Body of pancreas (tissue), 4 donors: ENCODE data around the gene TINCR. TPM values are rescaled to one million over a fixed set of nuclear protein-coding genes. Genes with fewer than 3 reads are reported as not detected.
A peak's percentile ranks its signal among the peaks of the same experiment; 100 is the strongest.

Experiments
- ATAC-seq: fragments of 150-250 bp; one replicate; pipeline ENCODE4 v1.9.1; 2016
- DNase-seq, 4 donors: peaks; one replicate each; pipeline ENCODE4 v3.0.0-alpha.2; 2019
- H3K27ac ChIP-seq, 4 donors: fragments of 200-600 bp; sonication (generic); 1 replicate in 3 of 4; 2 replicates in 1 of 4; pipeline versions ENCODE4 v1.5.1 to v1.6.1; 2016 to 2019; ENCODE audit warnings: mild to moderate bottlenecking in 1 of 4, mixed read lengths in 1 of 4, moderate library complexity in 1 of 4
- H3K27me3 ChIP-seq, 2 donors: fragments of 200-600 bp; sonication (generic); one replicate each; pipeline ENCODE4 v1.6.0; 2016; ENCODE audit warnings: mild to moderate bottlenecking in 1 of 2
- H3K36me3 ChIP-seq, 2 donors: fragments of 200-600 bp; sonication (generic); replicated peaks in 1 of 2; 2 replicates each; pipeline ENCODE4 v1.5.1; 2016; ENCODE audit warnings: low read depth in 2 of 2; ENCODE audit not compliant: insufficient read depth in 1 of 2
- H3K4me1 ChIP-seq: fragments of 200-600 bp; sonication (generic); one replicate; pipeline ENCODE4 v1.6.0; 2016
- H3K4me3 ChIP-seq, 2 donors: fragments of 200-600 bp; sonication (generic); 1 replicate in 1 of 2; 2 replicates in 1 of 2; pipeline ENCODE4 v1.5.1; 2016 to 2019
- H3K9me3 ChIP-seq, 3 donors: fragments of 200-600 bp; sonication (generic); 1 replicate in 2 of 3; 2 replicates in 1 of 3; pipeline ENCODE4 v1.5.1; 2016
- CTCF ChIP-seq, 7 experiments: fragments of 450-650 bp in 4 of 7; fragments of 200-600 bp in 3 of 7; sonication (generic) in 3 of 7; IDR thresholded peaks; one replicate each; pipeline ENCODE4 v1.5.1; 2016 to 2019; ENCODE audit warnings: antibody characterized with exemption in 7 of 7
- POLR2A ChIP-seq, 3 donors: fragments of 450-650 bp; IDR thresholded peaks; one replicate each; pipeline ENCODE4 v1.6.1; 2016; ENCODE audit warnings: antibody characterized with exemption in 3 of 3, mild to moderate bottlenecking in 2 of 3
- WGBS, 2 donors: methylation state at CpG; one replicate each; pipeline ENCODE4 v1.1.5; 2017; 5-methylcytosine and 5-hydroxymethylcytosine counted together
- intact Hi-C: fragments of 100-400 bp; cut with DNase I; formaldehyde crosslinking; loops from one replicate; pipeline ENCODE4 v1.15.1; 2023
- total RNA-seq, 2 donors: library from RNA; depleted of rRNA; stranded (reverse); fragments of >200 nt; gene quantifications; one replicate each; pipeline ENCODE4 v1.1.0, GENCODE V29; 2016

The TINCR gene
- total RNA-seq, 2 donors from 2014 or later: 0.52 TPM; not detected in 1

DNA sequence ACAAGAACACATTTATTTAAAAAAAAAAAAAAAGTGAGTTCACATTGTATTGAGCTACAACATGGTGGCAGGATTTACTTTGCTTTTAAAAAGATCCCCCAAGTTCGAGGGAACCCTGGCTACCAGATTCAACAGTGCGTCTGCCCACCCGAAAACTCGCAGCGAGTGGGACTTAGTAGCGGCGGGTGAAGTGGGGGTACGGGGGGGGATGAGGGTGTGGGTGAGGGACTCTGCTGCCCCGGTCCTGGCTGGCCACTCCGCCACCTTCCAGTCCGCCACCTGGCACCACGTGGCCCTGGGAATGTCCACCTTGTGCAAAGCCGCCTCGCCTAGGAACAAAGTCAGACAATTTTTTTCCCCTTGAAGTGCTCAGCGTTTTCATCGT is 19.3 kb upstream of the TINCR start:
- Histone ChIP-seq H3K4me1 (peaks cover 10% of the 10 kb centered on the region), H3K27ac (no peak overlapping the region), H3K9me3 (no peaks in the 10 kb centered on the region), H3K4me3 (no peak overlapping the region), H3K36me3 (peaks cover 4 to 31% of the 10 kb centered on the region in 2 donors), H3K27me3 (no peaks in the 10 kb centered on the region)
- TF ChIP-seq POLR2A (IDR thresholded peaks at IDR 0.05): no peak
- no peak for TF ChIP-seq CTCF (IDR thresholded peaks at IDR 0.05)
- DNase-seq (no peak), ATAC-seq (no peak)
- intact Hi-C loops: loop anchor here (10.0 kb wide), 1 partner anchor 542 kb away; no protein-coding TSS in a partner anchor
- 87 to 92% methylated on average over 16 of the region's 16 CpGs for WGBS, 2 donors

- peaks cover 2 to 28% of the 10 kb centered on the region in 2 donors for H3K36me3 ChIP-seq
- peak overlapping the region in 2 of 4 donors; percentile 66 to 69 for H3K27ac ChIP-seq
- intact Hi-C loops: loop anchor here (10.0 kb wide), 1 partner anchor 542 kb away; no protein-coding TSS in a partner anchor
- no peak overlapping the region for H3K4me3 ChIP-seq
- peaks cover 10% of the 10 kb centered on the region for H3K4me1 ChIP-seq
- no peaks in the 10 kb centered on the region for H3K27me3 ChIP-seq
- ATAC-seq (no peak), DNase-seq (no peak)
- no peak for TF ChIP-seq CTCF (IDR thresholded peaks at IDR 0.05)
- TF ChIP-seq POLR2A (IDR thresholded peaks at IDR 0.05): no peak
- H3K9me3 ChIP-seq: no peaks in the 10 kb centered on the region
- WGBS, 2 donors: 78 to 94% methylated on average over 10 to 26 of the region's 26 CpGs
These were observed 18.7 kb upstream of the TINCR start for GRCh38 chr19:5586300-5587070.

DNA sequence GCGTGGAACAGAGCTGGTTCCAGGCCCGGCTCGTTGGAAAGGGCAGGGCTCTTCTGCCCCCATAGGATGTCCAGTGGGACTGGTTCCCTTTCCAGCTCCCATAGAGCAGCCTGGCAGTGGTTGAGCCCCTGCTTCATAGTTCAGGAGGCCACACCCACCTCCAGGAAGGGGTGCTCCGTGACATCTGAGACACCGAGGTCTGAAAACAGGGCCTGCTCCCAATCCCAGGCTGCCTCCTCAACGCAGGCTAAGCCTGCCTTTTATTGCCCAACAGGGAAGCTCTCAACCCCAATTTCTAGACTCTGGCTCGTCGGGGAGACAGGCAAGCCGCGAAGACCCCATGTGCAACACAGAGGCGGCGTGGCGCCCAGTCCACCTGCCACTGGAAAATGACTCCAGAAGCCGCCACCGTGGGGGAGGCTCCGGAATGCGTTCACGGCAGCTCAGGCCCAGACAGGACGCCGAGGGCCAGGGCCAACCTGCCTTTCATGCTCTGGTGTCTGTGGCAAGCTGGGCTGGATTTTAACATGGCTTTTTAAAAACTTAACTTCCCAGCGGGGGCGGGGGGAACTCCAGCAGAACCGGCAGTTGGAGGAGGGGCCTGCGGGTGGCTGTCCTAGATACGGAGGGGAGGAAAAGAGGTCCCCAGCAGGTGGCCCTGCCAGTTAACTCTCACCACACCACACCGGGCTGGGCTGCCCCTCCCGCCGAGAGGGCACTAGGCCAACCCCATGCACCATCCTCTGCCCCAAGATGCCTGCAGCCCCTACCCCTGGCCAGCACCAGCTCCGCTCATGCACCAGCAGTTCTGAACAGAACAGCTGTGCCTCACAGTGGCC is 17.9 kb upstream of the TINCR start:
- H3K27ac ChIP-seq: peak overlapping the region in 3 of 4 donors; percentile 40 to 69 (median 66)
- intact Hi-C loops: loop anchor here (10.0 kb wide), 1 partner anchor 541 kb away; no protein-coding TSS in a partner anchor
- H3K4me3 ChIP-seq: no peak overlapping the region
- peak; percentile 43 for ATAC-seq
- 43 to 50% methylated on average over 7 to 28 of the region's 29 CpGs for WGBS, 2 donors
- no peak for TF ChIP-seq CTCF (IDR thresholded peaks at IDR 0.05)
- TF ChIP-seq POLR2A (IDR thresholded peaks at IDR 0.05): no peak
- H3K36me3 ChIP-seq: peaks cover 0 to 28% of the 10 kb centered on the region in 2 donors
- DNase-seq: peak in 3 of 4 donors; percentile 39 to 48 (median 45)
- no peaks in the 10 kb centered on the region for H3K9me3 ChIP-seq
- H3K27me3 ChIP-seq: no peaks in the 10 kb centered on the region
- H3K4me1 ChIP-seq: peaks cover 10% of the 10 kb centered on the region

DNA sequence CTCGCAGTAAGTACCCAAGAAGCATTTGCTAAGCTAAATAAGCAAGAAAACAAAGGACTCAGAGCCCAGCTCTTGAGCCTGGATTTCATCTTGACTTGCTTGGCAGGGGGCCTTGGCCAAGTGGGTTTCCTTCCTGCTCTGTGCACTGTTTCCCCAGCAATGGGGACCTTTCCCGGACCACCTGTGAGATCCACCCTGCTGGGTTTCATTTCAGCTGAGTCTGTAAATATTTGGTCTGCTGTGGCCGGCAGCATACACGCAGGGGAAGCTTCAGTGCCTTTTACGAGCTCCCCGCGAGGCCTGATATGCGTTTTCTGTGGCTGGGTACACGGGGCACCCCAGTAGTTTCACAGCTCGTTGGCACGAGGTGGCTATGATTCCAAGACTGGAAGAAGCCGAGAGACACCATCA is 12.4 kb upstream of the TINCR start:
- Histone ChIP-seq H3K36me3 (no peaks in the 10 kb centered on the region), H3K27ac (no peak overlapping the region), H3K4me1 (peaks cover 5% of the 10 kb centered on the region), H3K9me3 (no peaks in the 10 kb centered on the region), H3K4me3 (no peak overlapping the region), H3K27me3 (no peaks in the 10 kb centered on the region)
- intact Hi-C loops: loop anchor here (10.0 kb wide), 1 partner anchor 535 kb away; no protein-coding TSS in a partner anchor
- WGBS, 2 donors: 55 to 95% methylated on average over 3 to 12 of the region's 12 CpGs
- no peak for DNase-seq
- no peak for TF ChIP-seq CTCF (IDR thresholded peaks at IDR 0.05)
- TF ChIP-seq POLR2A (IDR thresholded peaks at IDR 0.05): no peak
- no peak for ATAC-seq
